Body of pancreas (tissue), 4 donors: Measurements from ENCODE around the gene LHX5.

Experiments
- POLR2A ChIP-seq, 3 donors: fragments of 450-650 bp; IDR thresholded peaks; one replicate each; pipeline ENCODE4 v1.6.1; 2016; ENCODE audit warnings: antibody characterized with exemption in 3 of 3, mild to moderate bottlenecking in 2 of 3
- TF ChIP-seq, protein P1 (sequence below), 7 experiments: fragments of 450-650 bp in 4 of 7; fragments of 200-600 bp in 3 of 7; sonication (generic) in 3 of 7; IDR thresholded peaks; one replicate each; pipeline ENCODE4 v1.5.1; 2016 to 2019; ENCODE audit warnings: antibody characterized with exemption in 7 of 7

DNA sequence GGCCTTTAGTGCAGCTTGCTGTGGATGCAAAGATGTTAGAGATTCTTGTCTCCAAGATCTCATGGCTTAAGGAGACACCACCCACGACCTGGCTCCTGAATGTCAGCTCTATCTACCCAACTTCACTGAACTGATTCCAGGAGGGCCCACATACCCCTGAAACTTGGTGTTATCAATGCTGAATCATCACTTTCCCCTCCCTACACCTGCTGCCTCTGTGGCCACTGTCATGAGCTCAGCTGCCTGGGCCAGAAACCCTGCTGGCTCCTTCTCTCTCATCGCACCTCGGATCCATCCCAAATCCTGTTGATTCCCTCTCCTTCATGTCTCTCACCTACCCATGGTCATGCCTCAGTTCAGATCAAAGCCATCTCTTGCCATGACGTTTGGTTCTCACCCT lies 15.1 kb upstream of the LHX5 start:
- TF ChIP-seq POLR2A (IDR thresholded peaks at IDR 0.05), result no peak
- TF ChIP-seq, protein P1, sequence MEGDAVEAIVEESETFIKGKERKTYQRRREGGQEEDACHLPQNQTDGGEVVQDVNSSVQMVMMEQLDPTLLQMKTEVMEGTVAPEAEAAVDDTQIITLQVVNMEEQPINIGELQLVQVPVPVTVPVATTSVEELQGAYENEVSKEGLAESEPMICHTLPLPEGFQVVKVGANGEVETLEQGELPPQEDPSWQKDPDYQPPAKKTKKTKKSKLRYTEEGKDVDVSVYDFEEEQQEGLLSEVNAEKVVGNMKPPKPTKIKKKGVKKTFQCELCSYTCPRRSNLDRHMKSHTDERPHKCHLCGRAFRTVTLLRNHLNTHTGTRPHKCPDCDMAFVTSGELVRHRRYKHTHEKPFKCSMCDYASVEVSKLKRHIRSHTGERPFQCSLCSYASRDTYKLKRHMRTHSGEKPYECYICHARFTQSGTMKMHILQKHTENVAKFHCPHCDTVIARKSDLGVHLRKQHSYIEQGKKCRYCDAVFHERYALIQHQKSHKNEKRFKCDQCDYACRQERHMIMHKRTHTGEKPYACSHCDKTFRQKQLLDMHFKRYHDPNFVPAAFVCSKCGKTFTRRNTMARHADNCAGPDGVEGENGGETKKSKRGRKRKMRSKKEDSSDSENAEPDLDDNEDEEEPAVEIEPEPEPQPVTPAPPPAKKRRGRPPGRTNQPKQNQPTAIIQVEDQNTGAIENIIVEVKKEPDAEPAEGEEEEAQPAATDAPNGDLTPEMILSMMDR (IDR thresholded peaks at IDR 0.05), result no peak
